GM10847 (cell line): Measurements from ENCODE around the gene DIAPH2.

Experiments
- POLR2A ChIP-seq: IDR thresholded peaks from 2 replicates; pipeline ENCODE4 v1.6.1; 2011; ENCODE audit not compliant: insufficient read length; ENCODE audit errors: extremely low read depth

The DIAPH2 gene

DNA sequence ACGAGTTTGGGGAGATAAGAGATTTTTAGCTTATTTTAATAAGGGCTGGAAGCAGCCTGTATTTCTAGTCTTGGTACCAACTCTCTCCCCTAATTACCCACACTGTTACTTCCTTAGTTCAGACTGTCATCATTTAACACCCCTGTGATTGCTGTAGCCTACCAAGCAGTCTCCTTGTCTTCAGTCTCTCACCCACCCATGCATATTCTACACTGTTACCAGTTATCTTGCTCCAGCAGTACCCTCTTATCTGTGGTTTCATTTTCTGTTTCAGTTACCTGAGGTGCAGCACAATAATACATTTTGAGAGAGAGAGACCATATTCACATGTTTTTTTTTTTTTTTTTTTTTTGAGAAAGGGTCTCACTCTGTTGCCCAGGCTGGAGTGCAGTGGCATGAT lies 80.2 kb downstream of the DIAPH2 start:
- TF ChIP-seq POLR2A: no peak

DNA sequence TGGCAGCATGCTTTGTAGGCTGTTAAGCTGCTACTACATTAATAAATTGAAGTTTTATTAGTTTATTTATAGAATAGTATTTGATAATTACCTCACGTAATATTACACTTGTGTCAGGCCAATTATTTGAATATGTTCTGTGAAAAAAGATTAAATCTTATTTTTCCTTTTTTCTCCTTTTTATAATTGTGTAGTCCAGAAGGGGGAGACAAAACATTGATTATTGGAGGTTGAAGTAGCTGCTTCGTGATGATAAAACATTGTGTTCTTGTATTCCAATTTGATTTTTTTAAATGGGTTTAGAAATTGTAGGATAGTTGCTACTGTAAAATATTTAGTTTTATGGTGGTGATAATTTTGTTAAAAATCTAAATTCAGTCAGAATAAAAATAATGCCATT lies 85.7 kb downstream of the DIAPH2 start:
- no peak for TF ChIP-seq POLR2A

DNA sequence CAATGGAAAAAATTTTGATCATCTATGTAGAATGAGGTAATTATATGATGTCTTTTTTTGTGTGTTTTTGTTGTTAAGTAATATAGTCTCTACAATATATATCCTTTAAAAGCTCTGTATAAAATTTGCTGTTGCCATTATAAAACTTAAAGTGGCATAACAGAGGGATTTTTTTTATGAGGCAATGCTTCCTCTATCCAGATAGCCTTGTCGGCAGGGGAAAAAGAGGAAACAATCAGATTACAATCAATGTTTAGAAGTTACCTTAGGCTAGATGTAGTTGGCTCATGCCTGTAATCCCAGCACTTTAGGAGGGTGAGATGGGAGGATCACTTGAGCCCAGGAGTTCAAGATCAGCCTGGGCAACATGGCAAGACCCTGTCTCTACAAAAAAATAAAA lies 86.8 kb downstream of the DIAPH2 start:
- TF ChIP-seq POLR2A: no peak

DNA sequence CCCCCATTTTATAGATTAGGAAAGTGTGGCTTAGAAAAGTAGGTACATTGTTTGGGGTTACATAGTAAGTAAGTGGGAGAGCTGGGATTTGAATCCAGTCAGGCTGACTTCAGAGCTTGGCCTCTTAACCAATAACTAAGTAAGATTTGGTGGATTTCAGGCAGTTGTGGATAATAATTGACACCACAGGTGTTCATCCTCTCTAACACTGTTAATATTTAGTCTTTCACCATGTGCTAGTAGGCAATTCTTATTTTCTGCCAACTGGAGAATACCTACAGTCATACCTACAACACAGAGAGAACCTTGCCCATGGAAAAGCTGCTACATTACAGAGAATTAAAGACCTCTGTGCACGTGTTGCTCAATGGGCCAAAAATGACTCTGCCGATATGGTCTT lies 89.5 kb downstream of the DIAPH2 start:
- TF ChIP-seq POLR2A: no peak

DNA sequence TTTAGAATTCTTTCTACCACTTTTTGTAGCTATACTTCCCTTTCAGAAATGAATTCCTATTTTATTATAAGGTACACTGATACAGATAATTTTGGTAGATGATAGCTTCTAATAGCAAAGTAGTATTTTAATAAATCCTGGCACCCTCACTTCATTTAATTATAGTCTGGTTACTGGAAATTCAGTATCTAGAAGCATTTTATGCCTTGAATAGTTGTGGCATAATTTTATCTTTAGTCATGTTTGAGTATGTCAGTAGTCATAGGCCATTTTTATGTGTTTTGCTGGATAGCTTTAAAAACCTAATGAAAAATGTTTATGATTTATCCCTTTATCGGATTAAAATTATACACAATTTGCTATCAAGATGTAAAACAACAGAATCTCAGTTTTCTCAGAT lies 92.3 kb downstream of the DIAPH2 start:
- TF ChIP-seq POLR2A: no peak

DNA sequence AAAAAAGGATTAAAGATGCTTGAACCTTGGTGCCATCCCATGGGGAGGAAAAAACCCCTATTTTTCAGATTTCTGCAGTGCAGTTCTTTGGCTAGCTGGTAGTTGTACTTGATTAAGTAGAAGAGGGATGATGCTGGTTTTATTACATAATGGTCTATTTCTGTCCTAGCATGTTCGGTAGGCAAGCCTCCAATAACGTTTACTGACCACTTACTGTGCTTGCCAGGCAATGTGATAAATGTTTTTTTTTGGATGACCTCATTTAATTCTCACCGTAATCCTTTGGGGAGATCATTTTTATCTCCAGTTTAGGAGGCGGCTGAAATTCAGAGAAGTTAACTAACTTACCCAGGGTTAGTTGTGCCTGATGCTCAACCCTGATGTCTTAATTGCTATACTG lies 106.9 kb downstream of the DIAPH2 start:
- no peak for TF ChIP-seq POLR2A

DNA sequence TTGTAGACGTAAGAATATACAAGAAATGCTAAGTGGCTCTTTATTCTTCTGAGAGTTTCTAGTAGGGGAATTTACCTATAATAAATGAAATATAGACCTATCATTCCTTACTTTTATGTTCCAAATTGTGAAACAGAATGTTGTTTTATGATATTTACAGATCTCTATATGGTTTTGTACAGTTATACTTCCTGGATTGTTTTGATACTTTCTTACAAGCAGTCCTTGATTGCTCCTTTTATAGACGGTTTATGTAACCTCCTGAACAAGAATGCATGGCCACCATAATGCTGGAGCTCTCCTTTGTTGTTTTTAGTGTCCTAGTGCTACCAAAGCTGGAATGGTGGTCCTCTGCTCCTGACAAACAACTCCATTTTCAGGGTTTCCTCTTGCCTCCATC lies 107.4 kb downstream of the DIAPH2 start:
- TF ChIP-seq POLR2A: no peak

DNA sequence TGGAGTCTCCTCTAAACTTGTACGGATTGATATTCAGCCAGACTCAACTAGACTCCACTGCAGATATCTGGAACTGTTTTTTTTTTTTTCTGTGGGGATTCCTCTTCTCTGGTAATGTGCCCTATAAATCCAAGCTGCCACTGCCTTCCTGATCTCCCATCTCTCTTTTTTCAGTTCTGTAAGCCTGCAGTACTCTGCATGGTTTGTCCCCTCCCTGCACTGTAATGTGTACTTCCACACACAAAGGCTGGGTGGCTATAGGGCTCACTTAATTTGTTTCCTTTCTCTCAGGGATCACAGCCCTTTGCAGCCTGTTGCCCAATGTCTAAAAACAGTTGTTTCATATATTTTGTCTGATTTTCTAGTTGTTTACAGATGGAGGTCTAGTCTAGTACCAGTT lies 114.3 kb downstream of the DIAPH2 start:
- no peak for TF ChIP-seq POLR2A

DNA sequence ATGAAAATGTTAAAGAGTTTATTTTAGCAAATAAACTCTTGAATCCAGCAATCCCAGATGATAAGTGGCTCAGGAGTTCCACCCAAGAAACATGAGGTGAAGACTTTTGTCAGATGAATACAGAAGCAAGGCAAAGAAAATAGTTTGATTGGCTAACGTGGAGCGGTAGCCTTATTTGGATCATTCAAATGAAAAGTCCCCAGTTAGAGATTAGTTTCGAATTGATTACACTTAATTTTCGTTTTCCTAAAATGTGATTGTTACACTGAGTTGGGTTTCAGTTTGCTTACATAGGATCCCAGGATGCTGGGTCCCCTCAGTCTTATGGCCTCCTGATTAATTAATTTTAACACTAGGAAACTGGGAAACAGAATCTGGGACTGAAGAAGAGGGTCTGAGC lies 122.7 kb downstream of the DIAPH2 start:
- TF ChIP-seq POLR2A: no peak

DNA sequence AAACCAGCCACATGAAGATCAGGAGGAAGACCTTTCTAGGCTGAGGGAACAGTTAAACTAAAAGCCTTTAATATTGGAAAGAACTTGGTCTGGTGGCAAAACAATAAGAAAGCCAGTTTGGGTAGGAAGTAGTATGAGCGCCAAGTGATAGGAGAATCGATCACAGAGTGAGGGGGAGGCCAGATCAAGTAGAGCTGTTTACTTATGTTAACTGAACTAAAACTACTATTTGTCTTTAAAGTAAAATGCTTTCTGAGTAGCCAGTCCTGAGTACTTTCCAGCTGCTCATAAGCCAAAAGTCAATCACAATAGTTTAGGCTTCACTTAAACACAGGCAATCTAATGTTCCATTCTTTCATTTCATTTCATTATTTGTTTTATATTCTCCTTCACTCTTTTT lies 136.3 kb downstream of the DIAPH2 start:
- TF ChIP-seq POLR2A: no peak

DNA sequence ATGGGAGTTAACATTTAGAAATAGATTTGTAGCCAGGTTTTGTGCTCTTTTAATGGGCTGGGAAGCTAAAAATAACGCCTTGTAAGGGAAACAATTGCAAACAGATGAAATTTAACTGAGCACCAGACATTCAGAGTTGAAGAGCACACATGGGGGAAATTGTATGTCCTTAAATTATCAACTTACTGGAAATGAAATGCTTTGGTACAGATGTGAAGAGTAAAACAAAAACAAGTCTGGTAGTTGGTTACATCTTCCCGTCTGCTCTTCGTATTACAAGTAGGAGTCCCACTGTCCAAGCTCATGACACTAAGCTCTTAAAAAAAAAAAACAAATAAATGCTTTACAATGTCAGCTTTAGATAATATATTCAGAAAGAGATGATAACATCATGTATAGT lies 139.5 kb downstream of the DIAPH2 start:
- TF ChIP-seq POLR2A: no peak

DNA sequence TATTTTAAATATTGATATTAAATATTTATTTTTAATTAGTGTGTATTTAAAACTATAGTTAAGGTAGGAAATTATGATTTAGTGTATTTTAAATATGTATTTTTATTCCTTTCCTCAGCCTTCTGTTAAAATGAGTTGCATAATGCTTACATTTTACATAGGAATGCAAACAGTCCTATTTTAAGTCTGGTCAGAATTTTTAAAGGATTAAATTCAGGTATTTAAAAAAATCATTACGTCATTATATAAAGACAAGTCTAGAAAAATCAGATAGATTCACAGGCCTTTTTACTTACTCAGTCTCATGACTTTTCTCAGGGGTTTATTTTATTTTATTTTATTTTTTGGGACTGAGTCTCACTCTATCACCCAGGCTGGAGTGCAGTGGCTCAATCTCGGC lies 148.7 kb downstream of the DIAPH2 start:
- no peak for TF ChIP-seq POLR2A

DNA sequence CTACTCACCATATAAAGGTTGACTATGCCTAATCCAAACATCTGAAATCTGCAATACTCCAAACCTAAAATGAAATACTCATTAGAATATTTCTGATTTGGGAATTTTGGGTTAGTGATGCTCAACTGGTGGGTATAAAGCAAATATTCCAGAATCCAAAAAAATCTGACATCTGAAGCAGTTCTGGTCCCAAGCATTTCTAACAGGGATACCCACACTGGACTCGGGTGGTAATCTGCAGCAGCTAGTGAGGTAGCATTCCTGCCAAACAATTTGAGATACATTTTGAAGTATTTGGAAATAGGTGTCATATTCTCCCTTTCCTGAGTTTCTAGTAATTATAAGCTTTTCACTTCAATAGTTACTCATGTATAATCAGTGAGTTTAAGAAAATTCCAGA lies 149.5 kb downstream of the DIAPH2 start:
- TF ChIP-seq POLR2A: no peak

DNA sequence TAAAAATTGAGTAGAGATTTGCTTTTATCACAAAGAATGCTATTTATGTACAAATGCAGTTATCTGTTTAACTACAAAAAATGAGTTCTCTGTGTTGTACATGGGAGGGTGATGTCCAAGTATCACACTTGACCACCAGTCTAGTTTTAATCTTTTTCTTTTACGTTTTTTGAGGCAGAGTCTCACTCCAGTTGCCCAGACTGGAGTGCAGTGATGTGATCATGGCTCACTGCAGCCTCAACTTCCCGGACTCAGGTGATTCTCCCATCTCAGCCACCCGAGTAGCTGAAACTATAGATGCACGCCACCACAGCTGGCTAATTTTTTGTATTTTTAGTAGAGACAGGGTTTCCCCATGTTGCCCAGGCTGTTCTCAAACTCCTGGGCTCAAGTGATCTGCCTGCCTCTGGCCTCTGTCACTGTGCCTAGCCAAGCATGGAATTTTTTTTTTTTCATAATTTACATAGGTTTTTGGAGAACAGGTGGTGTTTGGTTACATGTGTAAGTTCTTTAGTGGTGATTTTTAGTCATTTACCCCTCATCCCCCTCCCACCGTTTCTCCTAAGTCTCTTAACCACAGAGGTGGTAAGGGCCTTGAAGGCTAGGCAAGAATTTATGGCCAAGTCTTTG lies 151.1 kb downstream of the DIAPH2 start:
- no peak for TF ChIP-seq POLR2A

DNA sequence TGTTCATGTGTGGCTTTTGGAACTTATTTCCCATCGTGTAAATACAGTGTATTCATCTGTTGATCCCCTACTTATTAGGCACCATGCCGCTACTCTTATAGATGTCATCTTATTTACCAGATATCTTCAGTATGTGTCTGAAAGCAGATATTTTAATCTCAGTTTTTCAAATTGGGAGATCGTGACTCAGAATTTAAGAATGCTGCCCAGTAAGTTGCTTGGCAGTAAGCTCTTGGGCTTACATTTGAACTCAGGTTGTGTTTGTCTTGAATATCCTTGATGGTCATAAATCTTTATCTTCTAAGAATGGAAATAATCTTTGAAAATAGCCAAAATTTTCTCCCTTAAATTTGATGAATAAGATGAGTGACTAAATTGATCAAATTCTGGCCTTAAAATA lies 153.2 kb downstream of the DIAPH2 start:
- no peak for TF ChIP-seq POLR2A

DNA sequence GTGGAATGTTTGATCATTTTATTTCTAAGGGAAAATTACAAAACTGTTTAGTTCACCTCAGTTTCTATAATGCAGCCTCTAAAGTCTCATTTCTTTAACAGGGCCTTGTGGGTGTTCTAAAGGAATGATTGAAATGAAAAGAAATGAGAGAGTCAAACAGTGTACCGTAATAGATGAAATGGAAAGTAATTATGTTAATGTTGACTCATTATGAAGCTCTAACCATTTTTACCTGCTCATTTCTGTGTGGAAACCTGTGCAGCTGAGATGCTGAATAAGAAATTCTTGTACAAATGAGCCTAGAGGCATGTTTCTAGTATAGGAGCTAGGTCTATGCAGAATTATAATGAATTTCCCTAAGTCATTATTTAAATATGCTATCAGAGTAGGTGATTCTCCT lies 153.9 kb downstream of the DIAPH2 start:
- TF ChIP-seq POLR2A: no peak

DNA sequence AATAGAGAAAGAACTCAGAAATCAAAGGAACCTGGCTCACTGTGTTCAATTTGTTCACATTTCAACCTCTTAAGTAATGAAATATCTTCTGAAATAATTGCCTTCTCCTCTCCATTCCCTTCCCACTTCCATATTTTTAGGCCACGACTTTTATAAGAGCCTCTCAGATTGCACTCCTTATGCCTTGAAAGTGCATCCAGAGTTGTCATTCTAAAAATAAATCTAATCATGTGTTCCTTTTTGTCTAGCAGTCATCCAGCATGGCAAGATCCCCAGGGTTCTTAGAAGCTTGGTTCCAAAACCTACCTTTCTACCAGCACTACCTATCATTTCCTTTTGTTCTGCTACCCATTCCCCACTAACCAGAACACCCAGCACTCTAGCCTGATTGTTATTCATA lies 156.7 kb downstream of the DIAPH2 start:
- no peak for TF ChIP-seq POLR2A

DNA sequence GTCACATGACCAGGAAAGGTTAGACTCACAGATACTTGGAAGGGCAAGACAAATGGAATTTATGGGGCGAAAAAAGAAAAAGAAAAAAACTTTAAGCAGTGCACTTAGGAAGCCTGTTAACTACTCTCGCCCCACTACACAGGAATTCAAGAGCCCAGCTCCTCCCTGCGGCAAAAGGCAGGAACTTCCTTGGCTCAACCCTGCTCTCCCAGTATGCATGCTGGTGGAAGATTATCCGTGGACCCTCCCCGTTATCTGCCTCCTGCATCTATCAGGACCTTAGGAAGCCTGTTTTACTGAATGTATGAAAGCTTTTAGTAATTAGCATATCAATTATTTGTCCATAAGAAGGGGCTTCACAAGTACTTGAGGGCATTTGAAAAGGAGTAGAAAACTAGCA lies 158.9 kb downstream of the DIAPH2 start:
- no peak for TF ChIP-seq POLR2A

DNA sequence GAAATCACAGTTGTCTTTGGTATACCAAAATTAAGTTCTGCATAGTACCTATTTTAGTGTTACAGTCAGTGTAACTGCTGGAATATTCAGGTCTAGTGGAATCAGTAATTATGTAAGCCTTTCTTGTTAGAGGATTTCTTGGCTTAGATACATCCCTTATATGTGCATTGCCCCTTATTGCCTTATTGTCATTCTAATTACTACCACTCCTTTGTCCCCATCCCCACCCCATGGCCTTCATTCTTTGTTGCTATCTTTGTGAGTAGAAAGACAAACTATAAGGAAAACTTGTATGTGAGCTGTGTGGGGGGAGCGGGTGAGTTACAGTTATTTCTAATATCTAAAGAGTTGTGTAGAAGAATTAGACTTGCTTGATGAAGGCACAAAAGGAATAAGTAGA lies 162.2 kb downstream of the DIAPH2 start:
- no peak for TF ChIP-seq POLR2A

DNA sequence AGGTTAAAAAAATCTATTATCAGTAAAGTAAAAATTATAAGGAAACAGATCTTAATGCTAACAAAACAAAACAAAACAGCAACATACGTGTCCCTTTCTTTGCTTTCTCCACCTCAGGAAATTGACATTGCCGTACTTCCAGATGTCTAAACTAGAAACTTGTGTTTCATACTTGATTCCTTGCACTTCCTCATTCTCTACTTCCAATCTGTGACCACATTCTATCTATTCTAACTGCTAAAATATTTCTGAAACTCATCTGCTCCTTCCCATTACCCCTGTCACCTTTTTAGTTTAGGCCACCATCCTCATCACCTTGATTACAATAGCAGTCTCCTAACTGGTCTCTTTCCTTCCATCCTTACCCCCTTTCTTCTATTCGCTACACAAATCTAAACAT lies 176.6 kb downstream of the DIAPH2 start:
- no peak for TF ChIP-seq POLR2A
